ENCODE data around the gene YTHDF1. TPM values are rescaled to one million over a fixed set of nuclear protein-coding genes. Genes with fewer than 3 reads are reported as not detected.
A peak's percentile ranks its signal among the peaks of the same experiment; 100 is the strongest.
"Not testable (repeated sequence)": the region's sequence is repeated elsewhere in the genome, so short reads cannot be mapped to it uniquely, and the experiment has no call there.

YTHDF1 gene
- total and polyA plus RNA-seq, 2 of the 4 experiments (the other 2 are of a cell fraction), result 10.9 to 22.6 TPM

DNA sequence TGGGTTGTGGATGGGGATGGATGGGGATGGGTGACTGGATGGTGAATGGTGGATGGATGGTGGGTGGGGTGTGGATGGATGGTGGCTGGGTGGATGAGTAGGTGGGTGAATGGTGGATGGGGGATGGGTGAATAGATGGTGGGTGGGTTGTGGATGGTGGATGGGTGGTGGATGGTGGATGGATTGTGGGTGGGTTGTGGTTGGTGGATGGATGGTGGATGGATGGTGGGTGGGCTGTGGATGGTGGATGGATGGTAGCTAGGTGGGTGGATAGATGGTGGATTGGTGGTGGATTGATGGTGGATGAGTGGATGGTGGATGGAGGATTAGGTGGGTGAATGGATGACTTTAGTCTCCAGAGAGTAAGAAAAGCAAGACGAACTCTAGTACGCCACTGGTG is 57.6 kb downstream of the YTHDF1 start:
- dilution Hi-C loops (cut with HindIII; ENCODE audit: low sequenced_read_pairs, unreplicated experiment), result no loop called here
- Histone ChIP-seq H3K56ac (ENCODE audit: extremely low read depth, insufficient read depth, low read length) (no peak overlapping the region), H2AK9ac (replicated peaks; ENCODE audit: low read depth, low read length, poor library complexity) (no peak overlapping the region), H2BK5ac (ENCODE audit: low read depth, low read length, poor library complexity, severe bottlenecking) (peak overlapping the region; percentile 26), H3K27ac (ENCODE audit: insufficient read depth, low read length) (no peak overlapping the region), H3K4me1 (ENCODE audit: control insufficient read depth, insufficient read depth, low read length) (no peaks in the 10 kb centered on the region), H3K14ac (replicated peaks; ENCODE audit: low read depth, low read length) (no peak overlapping the region), H4K20me1 (ENCODE audit: insufficient read depth, low read length) (no peaks in the 10 kb centered on the region), H2AFZ (replicated peaks; ENCODE audit: low read length, poor library complexity) (no peak overlapping the region), H3K18ac (ENCODE audit: low read depth, low read length) (no peak overlapping the region), H2BK120ac (ENCODE audit: low read depth, low read length) (no peak overlapping the region), H4K91ac (ENCODE audit: insufficient read depth, low read depth, low read length) (no peak overlapping the region), H4K5ac (ENCODE audit: low read depth, low read length) (no peak overlapping the region), H4K8ac (ENCODE audit: low read depth in 2 of 2, low read length in 2 of 2) (no peak overlapping the region), H3K9me1 (ENCODE audit: insufficient read depth, low read length) (no peaks in the 10 kb centered on the region), H3K9ac (ENCODE audit: low read depth, low read length) (no peak overlapping the region), H3K23ac (ENCODE audit: low read depth, low read length) (no peak overlapping the region), H3K27me3 (ENCODE audit: control insufficient read depth, insufficient read depth, low read length) (peaks cover 54% of the 10 kb centered on the region), H3K9me3 (ENCODE audit: control insufficient read depth, insufficient read depth, low read length) (no peaks in the 10 kb centered on the region), H3K4me3 (ENCODE audit: insufficient read depth, low read depth, low read length) (no peak overlapping the region), H2BK20ac (ENCODE audit: low read depth, low read length) (no peak overlapping the region), H2AK5ac (ENCODE audit: low read depth, low read length) (no peak overlapping the region), H3K4ac (ENCODE audit: low read depth, low read length) (no peak overlapping the region), H2BK15ac (ENCODE audit: low read depth, low read length) (no peak overlapping the region), H3K4me2 (ENCODE audit: low read depth, low read length) (no peak overlapping the region), H3K36me3 (ENCODE audit: control insufficient read depth, insufficient read depth, low read length) (no peaks in the 10 kb centered on the region), H3K79me1 (ENCODE audit: low read depth in 1 of 2, low read length in 2 of 2) (no peaks in the 10 kb centered on the region)
- POLR2A ChIA-PET (ENCODE audit: unreplicated experiment), result no interaction called here
- WGBS, 2 experiments (ENCODE audit: extremely low coverage in 2 of 2, insufficient read length in 1 of 2), result no CpG with 5 or more reads among the region's 2 CpGs
- CTCF ChIA-PET, result no interaction called here
- TF ChIP-seq CEBPB (IDR thresholded peaks at IDR 0.05; ENCODE audit: low read depth, low read length), result no peak
- in situ Hi-C loops (cut with MboI; ENCODE audit: low sequenced_read_pairs), result no loop called here
- no peak for DNase-seq
- BruUV-seq (replicated peaks), result no TSS peak
- intact Hi-C loops (cut with micrococcal nuclease), result no loop called here
- no peak for ATAC-seq (ENCODE audit: low read depth)

DNA sequence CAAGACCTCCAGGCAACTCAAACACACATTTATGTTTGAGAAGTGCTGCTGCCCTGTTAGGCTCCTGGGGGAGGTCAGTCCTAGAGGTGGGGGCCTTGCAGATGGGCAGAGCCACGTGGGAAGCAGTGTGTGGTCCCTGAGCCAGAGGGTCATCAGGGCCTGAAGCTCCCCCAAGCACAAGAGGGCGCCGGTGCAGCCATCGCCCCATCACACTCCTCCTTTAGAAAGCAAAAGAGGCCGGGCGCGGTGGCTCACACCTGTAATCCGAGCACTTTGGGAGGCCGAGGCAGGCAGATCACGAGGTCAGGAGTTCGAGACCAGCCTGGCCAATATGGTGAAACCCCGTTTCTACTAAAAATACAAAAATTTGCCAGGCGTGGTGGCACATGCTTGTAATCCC is 58.5 kb downstream of the YTHDF1 start:
- H3K4me2 ChIP-seq (ENCODE audit: low read depth, low read length); H3K27ac ChIP-seq (ENCODE audit: insufficient read depth, low read length); H3K9ac ChIP-seq (ENCODE audit: low read depth, low read length); H3K36me3 ChIP-seq (ENCODE audit: control insufficient read depth, insufficient read depth, low read length); H2AK9ac ChIP-seq (replicated peaks; ENCODE audit: low read depth, low read length, poor library complexity); DNase-seq; H4K20me1 ChIP-seq (ENCODE audit: insufficient read depth, low read length); H3K9me3 ChIP-seq (ENCODE audit: control insufficient read depth, insufficient read depth, low read length); in situ Hi-C loops (cut with MboI; ENCODE audit: low sequenced_read_pairs); POLR2A ChIA-PET (ENCODE audit: unreplicated experiment); H4K8ac ChIP-seq (ENCODE audit: low read depth in 2 of 2, low read length in 2 of 2); H2BK5ac ChIP-seq (ENCODE audit: low read depth, low read length, poor library complexity, severe bottlenecking); H2BK20ac ChIP-seq (ENCODE audit: low read depth, low read length); H3K4me3 ChIP-seq (ENCODE audit: insufficient read depth, low read depth, low read length); H2BK120ac ChIP-seq (ENCODE audit: low read depth, low read length); ATAC-seq (ENCODE audit: low read depth); dilution Hi-C loops (cut with HindIII; ENCODE audit: low sequenced_read_pairs, unreplicated experiment); intact Hi-C loops (cut with micrococcal nuclease); H3K4ac ChIP-seq (ENCODE audit: low read depth, low read length); H4K5ac ChIP-seq (ENCODE audit: low read depth, low read length); H2AK5ac ChIP-seq (ENCODE audit: low read depth, low read length); H3K18ac ChIP-seq (ENCODE audit: low read depth, low read length); H3K4me1 ChIP-seq (ENCODE audit: control insufficient read depth, insufficient read depth, low read length); H3K23ac ChIP-seq (ENCODE audit: low read depth, low read length); H2AFZ ChIP-seq (replicated peaks; ENCODE audit: low read length, poor library complexity); H3K56ac ChIP-seq (ENCODE audit: extremely low read depth, insufficient read depth, low read length); BruUV-seq (replicated peaks); H4K91ac ChIP-seq (ENCODE audit: insufficient read depth, low read depth, low read length); CTCF ChIA-PET; H3K14ac ChIP-seq (replicated peaks; ENCODE audit: low read depth, low read length); H3K79me1 ChIP-seq (ENCODE audit: low read depth in 1 of 2, low read length in 2 of 2); H3K9me1 ChIP-seq (ENCODE audit: insufficient read depth, low read length); H2BK15ac ChIP-seq (ENCODE audit: low read depth, low read length): not testable (repeated sequence)
- peaks cover 55% of the 10 kb centered on the region for H3K27me3 ChIP-seq (ENCODE audit: control insufficient read depth, insufficient read depth, low read length)
- 83% methylated on average over 1 of the region's 13 CpGs; no CpG with 5 or more reads in 1 of the 2 experiments for WGBS, 2 experiments (ENCODE audit: extremely low coverage in 2 of 2, insufficient read length in 1 of 2)
